Measurements from ENCODE around the gene EVX2. TPM values are rescaled to one million over a fixed set of nuclear protein-coding genes. Genes with fewer than 3 reads are reported as not detected.

The EVX2 gene
- total RNA-seq, 1 experiment from 2014 or later, result not detected

GRCh38 chr2:176063958-176064357 is 19.8 kb downstream of the EVX2 start:
- H3K27me3 Mint-ChIP-seq (ENCODE audit: unreplicated experiment), result no peaks in the 10 kb centered on the region
- H3K4me3 Mint-ChIP-seq (ENCODE audit: low read depth, unreplicated experiment), result no peak overlapping the region
- peaks cover 3% of the 10 kb centered on the region for H3K9me3 Mint-ChIP-seq (ENCODE audit: low read depth, unreplicated experiment)
- H3K4me1 Mint-ChIP-seq (ENCODE audit: low read depth, unreplicated experiment), result no peaks in the 10 kb centered on the region
- intact Hi-C loops (cut with micrococcal nuclease; ENCODE audit: unreplicated experiment), result no loop called here
- CTCF ChIA-PET, result no interaction called here
- no peak overlapping the region for H3K27ac Mint-ChIP-seq (ENCODE audit: unreplicated experiment)
- TF ChIP-seq, protein P1, sequence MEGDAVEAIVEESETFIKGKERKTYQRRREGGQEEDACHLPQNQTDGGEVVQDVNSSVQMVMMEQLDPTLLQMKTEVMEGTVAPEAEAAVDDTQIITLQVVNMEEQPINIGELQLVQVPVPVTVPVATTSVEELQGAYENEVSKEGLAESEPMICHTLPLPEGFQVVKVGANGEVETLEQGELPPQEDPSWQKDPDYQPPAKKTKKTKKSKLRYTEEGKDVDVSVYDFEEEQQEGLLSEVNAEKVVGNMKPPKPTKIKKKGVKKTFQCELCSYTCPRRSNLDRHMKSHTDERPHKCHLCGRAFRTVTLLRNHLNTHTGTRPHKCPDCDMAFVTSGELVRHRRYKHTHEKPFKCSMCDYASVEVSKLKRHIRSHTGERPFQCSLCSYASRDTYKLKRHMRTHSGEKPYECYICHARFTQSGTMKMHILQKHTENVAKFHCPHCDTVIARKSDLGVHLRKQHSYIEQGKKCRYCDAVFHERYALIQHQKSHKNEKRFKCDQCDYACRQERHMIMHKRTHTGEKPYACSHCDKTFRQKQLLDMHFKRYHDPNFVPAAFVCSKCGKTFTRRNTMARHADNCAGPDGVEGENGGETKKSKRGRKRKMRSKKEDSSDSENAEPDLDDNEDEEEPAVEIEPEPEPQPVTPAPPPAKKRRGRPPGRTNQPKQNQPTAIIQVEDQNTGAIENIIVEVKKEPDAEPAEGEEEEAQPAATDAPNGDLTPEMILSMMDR (IDR thresholded peaks at IDR 0.05; ENCODE audit: unreplicated experiment), result no peak
- DNase-seq, result no peak
- BruUV-seq (replicated peaks), result no TSS peak
- no peaks in the 10 kb centered on the region for H3K36me3 Mint-ChIP-seq (ENCODE audit: insufficient read depth, unreplicated experiment)

GRCh38 chr2:176056406-176056805 is 27.4 kb downstream of the EVX2 start:
- Mint-ChIP-seq H3K36me3 (ENCODE audit: insufficient read depth, unreplicated experiment) (no peaks in the 10 kb centered on the region), H3K4me3 (ENCODE audit: low read depth, unreplicated experiment) (no peak overlapping the region), H3K4me1 (ENCODE audit: low read depth, unreplicated experiment) (no peaks in the 10 kb centered on the region), H3K27ac (ENCODE audit: unreplicated experiment) (no peak overlapping the region), H3K27me3 (ENCODE audit: unreplicated experiment) (no peaks in the 10 kb centered on the region), H3K9me3 (ENCODE audit: low read depth, unreplicated experiment) (no peaks in the 10 kb centered on the region)
- TF ChIP-seq, protein P1 (IDR thresholded peaks at IDR 0.05; ENCODE audit: unreplicated experiment), result no peak
- no peak for DNase-seq
- no TSS peak for BruUV-seq (replicated peaks)
- CTCF ChIA-PET, result no interaction called here
- intact Hi-C loops (cut with micrococcal nuclease; ENCODE audit: unreplicated experiment), result no loop called here

DNA sequence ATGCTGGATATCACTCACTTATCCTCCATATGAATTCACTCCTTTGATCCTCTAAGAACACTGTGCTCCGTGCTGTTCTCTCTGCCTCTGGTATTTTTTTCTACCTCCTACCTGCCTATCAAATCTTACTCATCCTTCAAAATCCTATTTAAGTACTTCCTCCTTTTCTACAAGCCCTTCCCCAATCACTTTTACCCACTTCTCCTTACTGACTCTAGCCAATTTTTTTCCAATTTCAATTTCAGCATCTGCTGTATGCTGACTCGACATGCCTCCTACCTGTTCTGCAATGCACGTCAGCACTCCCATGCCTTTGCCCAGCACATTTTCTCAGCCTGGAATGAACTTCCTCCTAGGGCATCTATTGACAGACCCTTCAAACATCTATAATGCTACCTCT is 44.4 kb downstream of the EVX2 start:
- BruUV-seq (replicated peaks), result no TSS peak
- Mint-ChIP-seq H3K27ac (ENCODE audit: unreplicated experiment) (no peak overlapping the region), H3K27me3 (ENCODE audit: unreplicated experiment) (no peaks in the 10 kb centered on the region), H3K4me3 (ENCODE audit: low read depth, unreplicated experiment) (no peak overlapping the region), H3K36me3 (ENCODE audit: insufficient read depth, unreplicated experiment) (no peaks in the 10 kb centered on the region), H3K9me3 (ENCODE audit: low read depth, unreplicated experiment) (no peaks in the 10 kb centered on the region), H3K4me1 (ENCODE audit: low read depth, unreplicated experiment) (no peaks in the 10 kb centered on the region)
- TF ChIP-seq, protein P1 (IDR thresholded peaks at IDR 0.05; ENCODE audit: unreplicated experiment), result no peak
- CTCF ChIA-PET, result no interaction called here
- intact Hi-C loops (cut with micrococcal nuclease; ENCODE audit: unreplicated experiment), result no loop called here
- DNase-seq, result no peak

DNA sequence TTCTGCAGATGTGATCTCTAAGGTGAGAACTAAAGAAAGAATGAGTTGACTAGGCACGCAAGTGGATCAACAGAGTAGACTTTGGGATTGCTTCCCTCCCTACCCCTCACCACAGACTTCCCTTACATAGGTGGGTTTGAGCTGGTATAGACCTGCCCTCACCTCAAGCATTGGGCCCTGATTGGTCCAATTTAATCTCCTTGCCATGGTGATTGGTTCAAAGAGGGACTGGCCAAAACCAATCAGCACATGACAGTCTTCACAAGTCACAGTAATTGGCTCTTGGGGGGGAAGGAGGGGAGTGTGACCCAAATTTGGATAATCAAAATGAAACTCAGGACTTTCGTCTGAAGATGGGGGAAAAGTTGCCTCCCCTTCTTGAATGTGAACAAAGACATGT is 45.1 kb downstream of the EVX2 start:
- CTCF ChIA-PET, result interaction anchor here (0.6 kb wide), 1 partner anchor 439 kb away, joined by 4 read pairs; no protein-coding TSS in a partner anchor
- Mint-ChIP-seq H3K4me1 (ENCODE audit: low read depth, unreplicated experiment) (no peaks in the 10 kb centered on the region), H3K9me3 (ENCODE audit: low read depth, unreplicated experiment) (no peaks in the 10 kb centered on the region), H3K4me3 (ENCODE audit: low read depth, unreplicated experiment) (no peak overlapping the region), H3K36me3 (ENCODE audit: insufficient read depth, unreplicated experiment) (no peaks in the 10 kb centered on the region), H3K27me3 (ENCODE audit: unreplicated experiment) (no peaks in the 10 kb centered on the region), H3K27ac (ENCODE audit: unreplicated experiment) (no peak overlapping the region)
- DNase-seq, result no peak
- intact Hi-C loops (cut with micrococcal nuclease; ENCODE audit: unreplicated experiment), result no loop called here
- no TSS peak for BruUV-seq (replicated peaks)
- TF ChIP-seq, protein P1 (IDR thresholded peaks at IDR 0.05; ENCODE audit: unreplicated experiment), result no peak

Measured in Calu3 (cell line).